H7 (cell line): Measurements from ENCODE around the gene IPO9. TPM values are rescaled to one million over a fixed set of nuclear protein-coding genes. Genes with fewer than 3 reads are reported as not detected.
"Not testable (repeated sequence)": the region's sequence is repeated elsewhere in the genome, so short reads cannot be mapped to it uniquely, and the experiment has no call there.

Source experiments
- DNase-seq: peaks from one replicate; pipeline ENCODE4 v3.0.0; 2012
- H3K27me3 ChIP-seq: 2 replicates; pipeline ENCODE4 v1.6.0; 2011; ENCODE audit warnings: mild to moderate bottlenecking, low read length; ENCODE audit not compliant: control insufficient read depth, insufficient read depth
- H3K36me3 ChIP-seq: replicated peaks from 2 replicates; pipeline ENCODE4 v1.5.1; 2011; ENCODE audit warnings: low read length; ENCODE audit not compliant: control insufficient read depth, insufficient read depth
- H3K4me3 ChIP-seq: 2 replicates; pipeline ENCODE4 v1.5.1; 2011; ENCODE audit warnings: low read depth, mild to moderate bottlenecking, control low read depth, low read length, moderate library complexity; ENCODE audit not compliant: insufficient read depth
- total RNA-seq: library from RNA; depleted of rRNA; stranded (reverse); fragments of >200 nt; shearing (Covaris generic); gene quantifications from 2 replicates; pipeline ENCODE4 v1.2.3, GENCODE V29; 2014

The IPO9 gene
- total RNA-seq, 1 experiment from 2014 or later = 57.6 TPM

DNA sequence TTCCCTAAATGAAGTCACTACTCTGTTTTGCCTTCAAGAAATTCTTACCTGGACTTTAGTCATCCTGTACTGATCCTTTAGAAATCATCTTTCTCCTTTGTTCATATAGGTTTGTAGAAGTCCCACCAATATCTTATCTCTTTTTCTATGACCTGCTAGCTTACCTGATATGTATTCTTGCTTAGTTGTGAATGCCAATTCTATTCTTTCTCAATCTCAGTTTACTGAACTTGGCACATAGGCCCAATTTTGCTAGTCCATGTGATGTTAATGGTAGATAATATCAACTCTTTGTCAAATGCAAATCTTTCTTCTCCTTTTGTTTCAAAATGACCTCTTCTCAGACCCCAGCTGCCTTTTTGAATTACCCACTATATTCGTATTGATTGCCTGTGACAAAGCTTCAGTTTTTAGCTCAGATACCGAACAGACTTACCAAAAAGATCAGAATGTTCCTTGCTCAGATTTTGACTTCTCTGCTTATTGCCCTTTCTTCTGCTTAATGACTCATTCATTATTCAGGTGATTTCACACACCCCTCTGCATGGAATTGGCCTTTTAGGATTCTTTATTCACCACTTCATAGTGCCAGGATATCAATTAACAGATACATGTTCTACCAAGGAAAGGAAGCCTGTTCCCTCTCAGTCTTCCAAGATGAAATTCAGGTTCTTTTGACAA, 20.6 kb downstream of the IPO9 start:
- no peak overlapping the region for H3K4me3 ChIP-seq
- DNase-seq = no peak
- no peaks in the 10 kb centered on the region for H3K27me3 ChIP-seq
- H3K36me3 ChIP-seq = peaks cover 44% of the 10 kb centered on the region

DNA sequence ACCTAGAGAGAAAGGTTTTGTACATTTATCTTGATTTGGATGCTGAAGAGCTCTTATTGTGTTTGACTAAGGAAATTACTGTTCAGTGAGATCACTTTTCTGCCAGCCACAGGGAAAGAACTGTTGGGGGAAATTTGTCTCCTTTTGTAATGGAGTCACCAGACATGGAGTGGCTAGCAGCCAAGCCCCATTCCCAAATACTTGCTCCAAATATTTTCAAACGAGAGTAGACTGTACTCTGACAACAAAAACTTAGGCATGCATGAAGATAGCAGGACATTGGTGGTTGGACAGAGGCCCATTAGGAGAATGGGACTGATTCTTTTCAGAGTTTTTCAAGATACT, 21.1 kb downstream of the IPO9 start:
- H3K27me3 ChIP-seq = no peaks in the 10 kb centered on the region
- no peak for DNase-seq
- peaks cover 50% of the 10 kb centered on the region for H3K36me3 ChIP-seq
- no peak overlapping the region for H3K4me3 ChIP-seq

DNA sequence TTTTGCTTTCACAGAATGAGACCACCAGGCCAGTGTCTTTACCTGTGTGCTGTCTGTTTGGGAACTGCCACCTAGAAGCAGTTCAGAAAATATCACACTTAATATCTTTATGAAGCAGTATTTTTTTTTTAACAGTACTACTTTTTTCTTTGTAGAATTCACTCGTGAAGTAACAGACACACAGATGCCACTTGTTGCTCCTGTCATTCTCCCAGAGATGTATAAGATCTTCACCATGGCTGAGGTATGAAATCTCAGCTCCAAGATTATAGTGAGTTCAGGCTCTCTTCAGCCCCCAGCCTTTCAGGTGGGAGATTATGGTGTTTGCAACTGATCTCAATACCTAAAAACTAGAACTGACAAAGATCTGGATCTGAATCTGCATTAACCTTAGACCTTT, 23.0 kb downstream of the IPO9 start:
- no peak for DNase-seq
- H3K4me3 ChIP-seq = no peak overlapping the region
- H3K27me3 ChIP-seq = no peaks in the 10 kb centered on the region
- H3K36me3 ChIP-seq = peaks cover 54% of the 10 kb centered on the region

DNA sequence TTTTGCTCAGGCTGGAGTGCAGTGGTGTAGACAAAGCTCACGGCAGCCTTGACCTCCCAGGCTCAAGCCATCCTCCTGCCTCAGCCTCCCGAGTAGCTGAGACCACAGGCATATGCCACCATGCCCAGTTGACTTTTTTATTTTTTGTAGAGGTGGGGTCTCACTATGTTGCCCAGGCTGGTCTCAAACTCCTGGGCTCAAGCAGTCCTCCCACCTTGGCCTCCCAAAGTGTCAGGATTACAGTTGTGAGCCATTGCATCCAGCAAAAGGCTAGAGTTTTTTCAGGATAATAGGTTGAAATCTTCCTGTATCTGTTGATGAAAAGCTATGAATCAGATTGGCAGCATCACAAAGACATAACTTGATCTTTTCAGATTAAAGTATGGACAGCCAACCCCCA, 27.8 kb downstream of the IPO9 start:
- peaks cover 40% of the 10 kb centered on the region for H3K36me3 ChIP-seq
- H3K4me3 ChIP-seq, DNase-seq, H3K27me3 ChIP-seq: not testable (repeated sequence)

DNA sequence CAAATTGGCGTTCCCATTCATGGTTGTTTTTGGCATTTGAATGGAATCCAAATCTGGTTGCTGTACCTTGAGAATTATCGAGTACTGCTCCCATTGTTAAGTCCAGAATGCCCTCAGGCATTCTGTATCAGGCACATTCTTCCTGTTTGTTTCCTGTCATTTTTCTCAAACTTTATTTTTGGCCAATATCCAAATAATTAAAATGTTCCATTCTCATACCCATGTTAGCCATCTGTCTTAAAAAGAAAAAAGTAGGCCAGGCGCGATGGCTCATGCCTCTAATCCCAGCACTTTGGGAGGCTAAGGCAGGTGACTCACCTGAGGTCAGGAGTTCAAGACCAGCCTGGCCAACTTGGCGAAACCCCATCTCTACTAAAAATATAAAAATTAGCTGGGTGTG, 30.5 kb downstream of the IPO9 start:
- peaks cover 31% of the 10 kb centered on the region for H3K36me3 ChIP-seq

DNA sequence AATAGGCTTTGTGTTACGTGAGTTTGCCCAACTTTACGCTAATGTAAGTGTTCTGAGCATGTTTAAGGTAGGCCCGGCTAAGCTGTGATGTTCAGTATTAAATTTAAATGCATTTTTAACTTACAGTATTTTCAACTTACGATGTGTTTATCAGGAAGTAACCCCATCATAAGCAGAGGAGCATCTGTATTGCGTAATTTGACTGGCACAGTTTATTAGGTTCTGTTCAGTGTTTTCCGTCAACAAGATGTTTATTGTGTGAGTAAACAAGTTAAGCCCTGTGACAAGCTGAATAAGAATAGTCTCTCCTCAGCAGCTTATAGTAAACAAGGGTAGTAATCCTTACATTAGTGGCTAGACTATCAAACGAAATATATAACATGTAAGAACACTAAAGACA, 32.5 kb downstream of the IPO9 start:
- no peak for DNase-seq
- H3K27me3 ChIP-seq = no peaks in the 10 kb centered on the region
- no peak overlapping the region for H3K4me3 ChIP-seq
- peaks cover 22% of the 10 kb centered on the region for H3K36me3 ChIP-seq

More for the DNA sequence above, 30.5 kb downstream of the IPO9 start:
- no peak for DNase-seq
- H3K4me3 ChIP-seq = no peak overlapping the region
- H3K27me3 ChIP-seq = no peaks in the 10 kb centered on the region

DNA sequence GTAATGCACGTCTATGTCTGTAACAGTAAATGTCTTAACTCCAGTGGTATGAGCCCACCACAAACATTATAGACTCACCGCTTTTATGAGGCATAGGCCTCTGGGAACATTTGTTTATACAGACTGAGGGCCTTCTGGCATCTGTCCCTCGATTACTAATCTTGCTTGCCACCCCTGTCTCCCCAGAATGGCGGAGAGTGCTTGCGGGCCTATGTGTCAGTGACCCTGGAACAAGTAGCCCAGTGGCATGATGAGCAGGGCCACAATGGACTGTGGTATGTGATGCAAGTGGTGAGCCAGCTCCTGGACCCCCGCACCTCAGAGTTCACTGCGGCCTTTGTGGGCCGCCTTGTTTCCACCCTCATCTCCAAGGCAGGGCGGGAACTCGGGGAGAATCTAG, 41.4 kb downstream of the IPO9 start:
- DNase-seq = no peak
- peaks cover 59% of the 10 kb centered on the region for H3K36me3 ChIP-seq
- H3K4me3 ChIP-seq = no peak overlapping the region
- no peaks in the 10 kb centered on the region for H3K27me3 ChIP-seq

DNA sequence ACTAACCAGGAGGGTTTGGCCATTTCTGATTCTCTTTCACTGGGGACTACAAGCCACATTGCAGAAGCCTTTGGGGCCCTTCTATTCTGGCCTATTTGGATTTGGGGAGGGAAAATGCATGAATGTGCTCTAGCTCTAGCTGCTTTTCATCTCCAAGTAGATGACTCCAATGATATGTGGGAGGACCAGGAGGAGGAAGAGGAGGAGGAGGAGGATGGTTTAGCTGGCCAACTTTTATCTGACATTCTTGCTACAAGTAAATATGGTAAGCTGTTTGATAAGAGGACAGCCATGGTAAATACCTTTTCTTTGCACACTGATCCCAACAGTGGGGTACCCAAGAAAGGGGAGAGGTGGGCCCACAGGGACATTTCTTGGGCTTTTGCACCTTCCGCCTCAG, 45.7 kb downstream of the IPO9 start:
- Histone ChIP-seq H3K27me3 (no peaks in the 10 kb centered on the region), H3K36me3 (peaks cover 45% of the 10 kb centered on the region), H3K4me3 (no peak overlapping the region)
- DNase-seq = no peak

DNA sequence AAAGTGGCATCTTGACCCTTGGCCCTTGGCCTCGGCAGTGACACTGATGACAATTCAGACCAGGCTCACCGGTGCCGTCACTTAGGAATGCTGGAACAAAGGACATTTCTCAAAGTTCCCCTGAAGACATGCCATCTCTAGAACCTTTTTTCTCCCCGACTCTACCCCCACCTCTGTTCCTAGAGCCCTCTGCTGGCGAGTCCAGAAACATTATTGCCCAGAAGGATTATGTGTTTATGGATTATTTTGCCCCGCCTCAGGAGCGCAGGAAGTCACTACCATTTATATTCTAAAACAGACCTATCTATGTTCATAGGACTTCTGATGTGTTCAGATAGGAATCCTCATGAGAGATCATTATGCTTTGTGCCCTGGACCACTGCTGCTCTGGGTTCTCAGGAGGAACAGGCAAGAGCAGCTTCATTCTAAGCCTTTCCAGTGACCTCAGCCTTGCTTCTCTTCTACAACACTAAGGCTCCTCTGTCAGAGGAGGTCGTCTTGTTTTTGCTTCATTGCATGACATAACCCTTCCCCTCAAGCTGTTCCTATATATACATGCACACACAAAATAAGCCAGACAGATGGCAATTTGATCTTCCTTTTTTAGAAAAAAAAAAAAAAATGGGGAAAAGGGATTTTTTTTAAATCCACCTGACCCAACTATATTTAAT, 47.3 kb downstream of the IPO9 start:
- DNase-seq = no peak
- H3K36me3 ChIP-seq = peaks cover 32% of the 10 kb centered on the region
- H3K4me3 ChIP-seq = no peak overlapping the region
- H3K27me3 ChIP-seq = no peaks in the 10 kb centered on the region

DNA sequence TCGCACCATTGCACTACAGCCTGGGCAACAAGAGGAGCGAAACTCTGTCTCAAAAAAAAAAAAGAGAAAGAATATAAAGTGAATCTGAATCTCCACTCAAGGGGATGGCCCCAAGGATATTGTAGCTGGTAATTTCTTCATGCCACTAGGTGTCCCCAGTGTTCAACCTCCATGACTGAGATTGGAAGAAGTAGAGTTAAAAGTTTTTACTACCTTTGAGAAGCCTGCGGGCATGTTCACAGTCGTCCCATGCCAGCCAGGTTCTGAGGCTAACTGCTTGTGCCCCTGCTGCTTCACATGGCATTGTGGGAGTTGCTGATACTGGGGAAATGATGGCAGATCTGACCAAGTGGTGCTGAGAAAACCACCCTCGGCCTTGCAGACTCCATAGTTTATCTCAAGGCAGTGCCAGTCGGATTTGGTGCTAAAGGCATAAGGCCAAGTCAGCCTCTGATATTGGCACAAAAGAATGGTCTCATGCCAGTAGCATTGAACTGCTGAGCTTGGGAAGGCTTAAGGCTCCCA, 49.0 kb downstream of the IPO9 start:
- Histone ChIP-seq H3K36me3 (peaks cover 24% of the 10 kb centered on the region), H3K4me3 (no peak overlapping the region), H3K27me3 (no peaks in the 10 kb centered on the region)
- DNase-seq = peak; percentile 61

DNA sequence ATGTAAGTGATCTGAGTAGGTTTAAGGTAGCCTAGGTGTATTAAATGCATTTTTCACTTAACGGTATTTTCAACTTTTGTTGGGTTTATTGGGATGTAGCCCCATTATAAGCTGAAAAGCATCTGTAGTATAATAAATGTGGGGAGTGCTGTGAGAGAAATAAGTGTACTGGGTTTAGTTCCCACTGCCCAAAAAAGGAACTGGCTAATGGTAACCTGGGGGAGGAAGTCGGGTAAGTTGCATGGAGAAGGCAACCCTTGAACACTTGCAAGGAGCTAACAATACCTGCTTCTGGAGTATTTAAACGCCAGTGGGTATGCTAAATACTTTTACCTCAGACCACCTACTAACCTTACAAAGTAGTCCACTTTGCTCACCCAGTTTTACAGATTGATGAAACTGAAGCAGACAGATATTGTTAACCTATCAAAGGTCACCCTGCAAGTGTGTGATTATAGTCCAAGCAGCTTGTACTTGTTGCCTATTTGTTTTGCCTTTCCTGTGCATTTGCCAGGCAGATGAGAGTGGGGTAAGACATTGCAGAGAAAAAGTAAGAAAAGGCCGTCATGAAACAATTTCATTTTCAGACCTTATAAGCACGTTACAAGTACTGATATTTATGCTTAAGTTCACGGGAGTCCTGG, 52.1 kb downstream of the IPO9 start:
- Histone ChIP-seq H3K27me3 (no peaks in the 10 kb centered on the region), H3K4me3 (no peak overlapping the region), H3K36me3 (peaks cover 3% of the 10 kb centered on the region)
- peak; percentile 5 for DNase-seq

DNA sequence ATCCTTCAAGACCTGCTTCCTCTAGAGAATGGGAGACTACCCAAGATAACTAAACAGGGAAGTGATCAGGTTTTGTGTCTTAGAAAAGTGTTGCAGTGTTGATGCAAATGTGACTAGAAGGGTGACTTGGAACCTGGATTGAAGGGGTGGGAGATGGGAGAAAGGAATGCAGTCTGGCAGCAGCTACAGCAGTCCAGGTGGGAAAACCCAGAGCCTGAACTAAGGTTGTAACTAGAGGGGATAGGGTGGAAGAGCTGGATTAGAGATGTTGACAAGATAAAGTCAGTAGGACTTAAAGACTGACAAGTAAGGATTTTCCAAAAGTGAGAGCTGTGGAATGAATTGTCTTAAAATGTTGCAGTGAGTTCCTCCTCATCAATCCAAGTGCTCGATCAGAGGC, 52.7 kb downstream of the IPO9 start:
- DNase-seq = peak; percentile 47
- no peak overlapping the region for H3K4me3 ChIP-seq
- H3K27me3 ChIP-seq = no peaks in the 10 kb centered on the region
- H3K36me3 ChIP-seq = peaks cover 2% of the 10 kb centered on the region

DNA sequence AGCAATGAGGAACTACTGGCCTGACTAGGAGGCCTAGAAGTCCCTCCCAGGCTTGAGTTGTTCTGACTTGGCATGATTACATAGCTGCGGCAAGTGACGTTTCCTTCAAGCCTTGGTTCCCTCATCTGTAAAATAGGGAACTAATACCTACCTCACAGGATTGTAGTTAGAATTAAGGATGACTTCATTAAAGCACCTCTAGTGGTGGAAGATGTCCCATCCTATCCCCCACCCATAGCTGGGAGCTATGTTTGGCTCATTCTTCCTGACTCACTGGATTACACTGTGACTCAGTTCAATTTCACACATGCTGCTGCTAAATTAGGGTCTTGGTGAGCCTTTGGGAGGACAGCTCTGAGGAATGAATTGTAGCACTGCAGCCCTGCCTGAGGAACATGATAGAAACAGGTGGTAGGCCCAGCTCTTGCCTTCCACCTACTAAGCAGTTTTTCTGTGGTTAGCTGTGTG, 53.7 kb downstream of the IPO9 start:
- Histone ChIP-seq H3K36me3 (no peaks in the 10 kb centered on the region), H3K27me3 (no peaks in the 10 kb centered on the region; the same call in 1 of the 2 replicates), H3K4me3 (no peak overlapping the region)
- peak; percentile 41 for DNase-seq

DNA sequence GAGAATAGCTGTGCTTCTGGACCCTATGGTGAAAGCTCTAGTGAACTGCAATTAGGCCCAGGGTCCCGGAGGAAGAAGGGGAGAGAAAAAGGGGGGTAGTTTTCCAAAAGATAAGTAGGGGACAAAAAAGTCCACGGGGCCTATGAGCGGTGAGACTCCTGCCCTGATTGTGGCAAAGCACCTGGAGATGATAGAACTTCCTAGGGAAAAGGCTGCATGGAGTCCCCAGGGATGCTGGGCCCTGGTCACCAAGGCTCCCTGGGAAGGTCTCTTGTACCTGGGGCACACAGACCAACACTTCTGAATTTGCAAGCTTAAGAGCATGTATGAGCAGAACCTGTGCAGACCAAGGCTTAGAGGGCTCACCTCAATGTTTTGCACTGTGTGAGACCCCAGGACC, 54.3 kb downstream of the IPO9 start:
- Histone ChIP-seq H3K4me3 (no peak overlapping the region), H3K27me3 (peaks cover 4% of the 10 kb centered on the region; the same call in 1 of the 2 replicates), H3K36me3 (no peaks in the 10 kb centered on the region)
- peak; percentile 18 for DNase-seq

DNA sequence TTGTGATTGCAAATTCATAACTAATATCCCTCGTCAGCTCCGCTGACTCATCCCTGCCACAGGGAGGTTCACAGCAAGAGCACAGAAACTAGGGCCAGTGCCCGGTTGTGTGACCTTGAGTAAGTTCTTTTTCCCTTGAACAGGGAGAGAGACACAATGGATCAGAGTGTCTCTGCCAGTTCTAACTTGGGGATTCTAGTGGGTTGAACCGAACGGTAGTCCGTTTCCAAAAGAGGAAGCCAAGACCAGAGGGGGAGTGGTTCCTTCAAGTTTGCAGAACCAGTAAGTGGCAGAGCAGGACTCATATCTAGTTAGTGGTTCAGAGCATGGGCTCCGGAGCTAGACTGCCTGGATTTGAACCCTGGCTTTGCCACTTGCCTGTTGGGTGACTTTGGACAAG, 54.8 kb downstream of the IPO9 start:
- peaks cover 7% of the 10 kb centered on the region; the same call in 1 of the 2 replicates for H3K27me3 ChIP-seq
- H3K4me3 ChIP-seq = no peak overlapping the region
- H3K36me3 ChIP-seq = no peaks in the 10 kb centered on the region
- DNase-seq = peak; percentile 18
